ENCODE results near the gene IFT43.

IFT43 gene

GRCh38 chr14:76133103-76133502, 147.5 kb downstream of the IFT43 start:
- TF ChIP-seq ZNF274 (IDR thresholded peaks at IDR 0.05; ENCODE audit: low read depth, low read length) = no peak
- no peak overlapping the region for H3K4me3 ChIP-seq (ENCODE audit: low read length)
